ENCODE measurements around the gene AGFG1.
"Not testable (repeated sequence)": the region's sequence is repeated elsewhere in the genome, so short reads cannot be mapped to it uniquely, and the experiment has no call there.

AGFG1 gene

DNA sequence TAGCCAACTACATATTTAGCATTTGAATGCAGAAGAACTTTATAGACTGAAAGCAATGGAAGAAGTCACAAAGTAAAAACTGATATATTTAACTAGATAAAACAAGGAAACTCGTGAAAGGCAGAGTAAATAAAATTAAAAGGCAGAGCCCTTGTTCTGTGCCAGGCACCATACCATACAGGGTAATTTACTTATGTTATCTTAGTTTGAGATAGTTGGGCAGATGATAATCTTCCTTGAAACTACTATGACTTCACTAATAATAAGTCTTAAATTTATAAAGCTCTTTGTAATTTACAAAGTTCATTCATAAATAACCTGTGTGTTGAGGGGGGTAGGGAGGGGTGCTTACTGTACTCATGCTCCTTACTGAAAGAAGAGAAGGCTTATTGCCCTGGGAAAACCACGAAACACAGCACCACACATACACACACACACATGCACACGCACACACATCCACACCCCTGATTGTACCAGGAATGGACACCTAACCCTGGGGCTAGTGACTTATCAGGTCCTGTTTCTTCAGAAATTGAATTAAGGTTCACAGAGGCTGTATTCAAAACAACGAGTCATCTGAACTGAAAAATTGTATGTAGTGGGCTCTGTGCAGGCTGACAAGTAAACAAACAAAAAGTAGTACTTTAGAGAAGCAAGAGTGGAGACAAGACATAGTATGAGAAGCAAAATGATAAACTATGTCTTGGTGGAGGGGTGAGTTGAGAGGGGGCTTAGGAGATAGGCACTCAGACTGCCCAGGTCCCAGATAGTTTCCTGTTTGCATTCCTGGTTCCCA, 38.1 kb downstream of the AGFG1 start:
- TF ChIP-seq, protein P1, sequence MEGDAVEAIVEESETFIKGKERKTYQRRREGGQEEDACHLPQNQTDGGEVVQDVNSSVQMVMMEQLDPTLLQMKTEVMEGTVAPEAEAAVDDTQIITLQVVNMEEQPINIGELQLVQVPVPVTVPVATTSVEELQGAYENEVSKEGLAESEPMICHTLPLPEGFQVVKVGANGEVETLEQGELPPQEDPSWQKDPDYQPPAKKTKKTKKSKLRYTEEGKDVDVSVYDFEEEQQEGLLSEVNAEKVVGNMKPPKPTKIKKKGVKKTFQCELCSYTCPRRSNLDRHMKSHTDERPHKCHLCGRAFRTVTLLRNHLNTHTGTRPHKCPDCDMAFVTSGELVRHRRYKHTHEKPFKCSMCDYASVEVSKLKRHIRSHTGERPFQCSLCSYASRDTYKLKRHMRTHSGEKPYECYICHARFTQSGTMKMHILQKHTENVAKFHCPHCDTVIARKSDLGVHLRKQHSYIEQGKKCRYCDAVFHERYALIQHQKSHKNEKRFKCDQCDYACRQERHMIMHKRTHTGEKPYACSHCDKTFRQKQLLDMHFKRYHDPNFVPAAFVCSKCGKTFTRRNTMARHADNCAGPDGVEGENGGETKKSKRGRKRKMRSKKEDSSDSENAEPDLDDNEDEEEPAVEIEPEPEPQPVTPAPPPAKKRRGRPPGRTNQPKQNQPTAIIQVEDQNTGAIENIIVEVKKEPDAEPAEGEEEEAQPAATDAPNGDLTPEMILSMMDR (conservative IDR thresholded peaks at IDR 0.05): no peak
- peak overlapping the region; percentile 74 for H3K27ac ChIP-seq

DNA sequence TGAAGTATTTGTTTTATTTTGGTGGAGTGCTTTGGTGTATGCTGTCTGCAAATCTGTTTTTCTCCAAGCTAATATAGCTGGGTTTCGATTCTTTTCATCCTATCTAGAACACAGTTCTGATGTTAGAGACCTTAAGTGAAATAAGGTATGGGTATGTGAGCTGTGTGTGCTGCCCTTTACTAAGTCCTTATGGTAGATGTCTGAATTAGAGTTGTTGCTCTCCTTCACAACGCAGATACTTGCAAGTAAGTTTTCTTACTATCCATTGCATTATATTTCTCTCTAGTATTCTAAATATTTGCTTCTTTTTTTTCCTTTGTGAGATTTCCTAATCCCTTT, 38.6 kb downstream of the AGFG1 start:
- TF ChIP-seq, protein P1 (conservative IDR thresholded peaks at IDR 0.05): no peak
- H3K27ac ChIP-seq: peak overlapping the region; percentile 74

DNA sequence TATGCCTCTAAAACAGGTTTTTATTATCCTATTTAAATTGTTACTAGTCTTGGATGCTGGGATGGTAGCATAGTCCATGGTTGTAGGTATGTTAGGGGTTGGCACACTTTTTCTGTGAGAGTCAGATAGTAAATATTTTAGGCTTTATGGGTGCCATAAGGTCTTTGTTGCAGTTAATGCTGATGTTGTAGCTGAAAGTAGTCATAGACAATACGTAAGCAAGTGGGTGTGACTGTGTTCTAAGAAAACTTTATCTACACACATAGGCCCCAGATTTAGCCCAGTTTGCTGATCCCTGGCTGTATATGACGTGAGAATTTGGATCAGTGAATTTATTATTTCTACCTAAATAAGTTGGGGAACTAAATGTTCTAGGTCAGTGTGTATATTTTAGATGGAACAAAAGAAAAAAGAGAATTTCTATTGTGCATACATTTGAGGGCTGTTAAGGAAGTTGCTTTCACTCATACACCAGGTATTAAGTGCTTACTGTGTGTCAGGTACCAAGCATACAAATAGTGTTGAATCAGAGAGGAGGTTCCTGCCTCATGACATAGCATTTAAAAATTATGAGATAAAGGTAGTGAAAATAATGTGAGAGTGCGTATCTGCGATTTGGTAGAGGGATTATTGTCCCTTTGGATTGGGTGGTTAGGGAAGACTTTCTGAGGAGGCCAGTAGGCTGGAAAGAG, 39.4 kb downstream of the AGFG1 start:
- TF ChIP-seq, protein P1 (conservative IDR thresholded peaks at IDR 0.05): no peak
- peak overlapping the region; percentile 74 for H3K27ac ChIP-seq

DNA sequence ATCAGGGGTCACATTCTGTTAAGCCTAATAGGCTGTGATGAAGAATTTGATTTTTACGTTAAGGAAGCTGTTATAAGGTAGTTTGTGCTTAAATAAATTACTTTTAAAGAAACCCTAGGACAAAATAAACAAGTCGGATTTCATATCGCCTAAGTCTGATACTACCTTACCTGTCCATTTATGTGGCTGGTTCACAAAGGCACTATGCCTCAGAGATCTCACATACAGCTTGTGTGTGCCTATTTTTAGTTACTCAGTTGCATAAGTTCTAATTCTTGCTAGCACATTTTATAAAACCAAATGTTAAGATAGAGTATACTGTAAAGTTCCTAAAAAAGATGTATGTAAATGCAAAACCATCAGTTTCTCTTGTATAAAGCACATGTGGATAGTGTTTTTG, 40.0 kb downstream of the AGFG1 start:
- TF ChIP-seq, protein P1 (conservative IDR thresholded peaks at IDR 0.05): no peak
- H3K27ac ChIP-seq: peak overlapping the region; percentile 74

DNA sequence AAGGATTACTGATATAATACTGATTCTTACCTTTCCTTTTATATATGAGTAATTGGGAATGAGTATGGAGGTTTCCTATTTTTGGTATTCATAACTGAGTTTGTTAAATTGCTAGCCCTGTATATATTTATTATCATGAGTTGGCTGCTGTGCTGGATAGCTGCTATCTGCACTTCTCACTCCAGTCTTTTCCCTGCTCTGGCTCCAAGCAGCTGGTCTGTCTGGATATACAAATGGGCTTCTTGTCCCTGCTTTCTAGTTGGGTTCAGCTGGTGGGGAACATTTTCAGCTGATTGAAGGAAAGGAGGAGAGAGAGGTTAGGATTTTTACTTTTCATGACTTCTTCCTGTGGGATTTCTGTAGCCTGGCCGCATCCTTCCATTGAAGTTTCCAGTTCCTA, 41.2 kb downstream of the AGFG1 start:
- peak overlapping the region; percentile 74 for H3K27ac ChIP-seq
- TF ChIP-seq, protein P1 (conservative IDR thresholded peaks at IDR 0.05): no peak

DNA sequence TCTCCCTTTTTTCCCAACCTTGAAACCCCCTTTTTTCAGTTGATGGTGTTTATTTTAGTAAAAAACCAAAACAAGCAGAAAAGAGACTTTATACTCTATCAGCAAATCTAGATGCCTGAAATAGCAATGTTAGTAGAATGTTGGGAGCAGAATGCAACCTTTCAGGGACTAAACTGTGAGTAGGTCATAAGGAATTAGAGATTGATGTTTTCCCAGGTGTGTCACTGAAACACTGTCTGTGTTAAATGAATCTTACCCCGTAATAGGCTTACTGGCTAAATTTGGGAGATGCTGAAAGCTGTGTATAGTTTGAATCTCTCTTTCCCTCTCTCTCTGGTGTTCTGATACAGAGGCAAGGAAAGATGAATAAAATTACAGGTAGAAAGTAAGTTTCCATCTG, 43.8 kb downstream of the AGFG1 start:
- no peak overlapping the region for H3K27ac ChIP-seq
- TF ChIP-seq, protein P1 (conservative IDR thresholded peaks at IDR 0.05): no peak

DNA sequence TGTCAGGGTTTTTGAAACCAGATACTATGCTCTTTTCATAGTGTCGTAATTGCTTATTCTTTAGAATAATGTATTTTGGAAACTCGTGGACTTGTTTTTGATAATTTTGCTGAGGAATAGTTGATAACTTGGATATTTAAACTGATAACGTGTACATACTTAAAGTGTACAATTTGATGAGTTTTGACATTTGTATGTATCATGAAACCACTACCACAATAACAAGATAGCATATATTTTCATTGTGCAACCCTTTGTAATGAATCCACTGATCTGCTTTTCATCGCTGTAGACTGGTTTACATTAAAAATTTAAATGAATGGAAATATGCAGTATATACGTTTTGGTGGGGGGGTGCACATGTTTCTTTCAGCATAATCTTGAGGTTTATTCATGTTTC, 45.8 kb downstream of the AGFG1 start:
- no peak overlapping the region for H3K27ac ChIP-seq

DNA sequence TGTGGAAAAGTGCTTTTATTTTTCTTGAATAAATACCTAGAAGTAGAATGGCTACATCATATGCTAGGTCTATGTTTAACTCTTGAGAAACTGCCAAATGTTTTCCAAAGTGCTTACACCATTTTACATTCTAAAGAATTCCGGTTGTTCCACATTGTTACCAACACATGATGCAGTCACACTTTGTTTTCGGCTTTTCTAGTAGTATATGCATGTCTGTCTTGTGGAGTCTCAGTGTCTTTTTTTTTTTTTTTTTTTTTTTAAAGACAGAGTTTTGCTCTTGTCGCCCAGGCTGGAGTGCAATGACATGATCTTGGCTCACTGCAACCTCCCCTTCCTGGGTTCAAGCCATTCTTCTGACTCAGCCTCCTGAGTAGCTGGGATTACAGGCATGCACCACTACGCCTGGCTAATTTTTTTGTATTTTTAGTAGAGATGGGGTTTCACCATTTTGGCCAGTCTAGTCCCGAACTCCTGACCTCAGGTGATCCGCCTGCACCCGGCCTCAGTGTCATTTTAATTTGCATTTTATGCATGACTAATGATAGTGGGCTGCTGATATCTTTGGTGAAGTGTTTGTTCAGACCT, 46.4 kb downstream of the AGFG1 start:
- H3K27ac ChIP-seq: not testable (repeated sequence)

More for the DNA sequence above, 45.8 kb downstream of the AGFG1 start:
- TF ChIP-seq, protein P1 (conservative IDR thresholded peaks at IDR 0.05): no peak

DNA sequence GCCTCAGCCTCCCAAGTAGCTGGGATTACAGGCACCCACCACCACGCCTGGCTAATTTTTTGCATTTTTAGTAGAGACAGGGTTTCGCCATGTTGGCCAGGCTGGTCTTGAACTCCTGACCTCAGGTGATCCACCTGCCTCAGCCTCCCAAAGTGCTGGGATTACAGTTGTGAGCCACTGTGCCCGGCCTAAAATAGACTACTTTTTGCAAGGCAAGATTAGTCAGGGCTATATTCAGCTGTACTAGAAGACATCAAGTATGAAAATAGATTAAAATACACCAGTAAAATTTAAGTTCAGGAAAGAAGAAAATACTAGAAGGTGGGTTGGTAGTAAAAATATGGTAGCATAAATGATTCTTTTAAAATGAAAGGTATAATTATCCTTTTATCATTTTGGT, 49.2 kb downstream of the AGFG1 start:
- H3K27ac ChIP-seq: not testable (repeated sequence)

Measured in VCaP (cell line).